ENCODE measurements around the gene SH3PXD2A.

Gene SH3PXD2A

DNA sequence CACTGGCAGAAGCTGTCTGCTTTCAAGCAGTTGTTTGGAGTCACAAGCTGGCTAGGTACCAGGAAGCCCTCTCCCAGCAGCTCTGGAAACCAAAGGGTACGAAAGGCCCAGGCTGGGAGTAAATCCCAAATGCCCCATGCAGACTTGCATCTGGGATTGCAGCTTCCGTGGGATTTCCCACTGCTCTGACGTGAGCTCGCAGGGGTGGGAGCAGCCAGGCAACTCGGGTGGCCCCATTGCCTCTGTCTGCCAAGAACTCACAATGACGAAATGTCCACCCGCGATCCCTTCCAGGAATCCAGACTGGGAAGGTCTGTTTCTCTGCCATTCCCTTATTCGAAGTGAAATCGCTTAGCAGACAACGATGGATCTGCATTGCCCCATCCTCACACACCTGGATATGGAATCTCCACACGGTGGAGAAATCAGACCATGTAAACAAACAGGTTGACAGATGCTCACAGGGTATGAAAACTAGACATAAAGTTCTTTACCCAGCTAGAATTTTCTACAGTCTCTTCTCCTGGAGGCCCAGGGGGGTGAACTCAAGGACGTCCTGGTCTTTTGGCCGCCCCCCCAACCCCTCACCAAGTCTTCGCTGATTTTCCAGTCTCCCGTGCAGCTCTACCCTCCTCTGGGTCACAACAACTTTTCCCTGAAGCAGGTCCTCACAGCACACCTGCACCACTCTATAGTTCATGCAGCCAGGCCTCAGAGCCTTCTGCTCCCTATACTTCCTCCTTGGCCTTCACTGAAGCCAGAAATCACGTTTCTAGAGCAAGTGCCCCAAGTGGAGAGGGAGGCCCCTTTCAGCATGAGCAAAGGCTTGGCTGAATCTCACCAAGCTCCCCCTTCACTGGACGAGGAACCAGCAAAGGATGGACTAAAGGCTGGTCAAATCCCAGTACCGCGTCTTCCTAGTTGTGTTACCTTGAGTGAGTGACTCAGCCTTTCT is 20.0 kb downstream of the SH3PXD2A start:
- no peak for DNase-seq (ENCODE audit: extremely low read depth in 1 of 2, low read depth in 1 of 2)

DNA sequence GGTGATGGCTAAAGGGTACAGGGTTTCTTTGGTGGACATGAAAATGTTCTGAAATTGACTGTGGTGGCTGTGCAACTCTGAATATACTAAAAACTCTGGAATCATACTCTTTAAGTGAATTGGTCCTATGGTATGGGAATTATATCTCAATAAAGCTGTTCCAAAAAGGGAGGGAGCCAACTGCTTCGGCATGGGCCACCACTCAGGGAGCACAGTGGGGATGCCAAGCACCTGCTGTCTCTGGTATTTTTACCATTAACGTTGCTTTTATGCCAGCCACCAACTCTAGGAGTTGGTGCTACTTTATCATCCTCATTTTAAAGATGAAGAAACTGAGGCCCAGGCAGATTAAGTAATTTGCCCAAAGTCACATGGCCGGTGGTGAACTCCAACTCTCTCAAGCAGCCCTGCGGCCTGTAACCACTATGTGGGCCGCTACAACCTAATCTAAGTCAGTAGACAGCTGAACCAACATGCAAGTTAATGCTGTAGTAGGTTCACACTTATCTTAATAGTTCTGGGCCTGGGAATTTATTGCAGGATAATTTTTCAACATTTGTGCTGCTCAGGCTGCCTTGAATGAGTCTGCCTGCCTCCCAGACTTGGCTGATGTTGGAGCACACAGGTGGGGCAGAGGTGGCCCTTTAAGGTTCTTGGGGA is 20.8 kb downstream of the SH3PXD2A start:
- no peak for DNase-seq (ENCODE audit: extremely low read depth in 1 of 2, low read depth in 1 of 2)

DNA sequence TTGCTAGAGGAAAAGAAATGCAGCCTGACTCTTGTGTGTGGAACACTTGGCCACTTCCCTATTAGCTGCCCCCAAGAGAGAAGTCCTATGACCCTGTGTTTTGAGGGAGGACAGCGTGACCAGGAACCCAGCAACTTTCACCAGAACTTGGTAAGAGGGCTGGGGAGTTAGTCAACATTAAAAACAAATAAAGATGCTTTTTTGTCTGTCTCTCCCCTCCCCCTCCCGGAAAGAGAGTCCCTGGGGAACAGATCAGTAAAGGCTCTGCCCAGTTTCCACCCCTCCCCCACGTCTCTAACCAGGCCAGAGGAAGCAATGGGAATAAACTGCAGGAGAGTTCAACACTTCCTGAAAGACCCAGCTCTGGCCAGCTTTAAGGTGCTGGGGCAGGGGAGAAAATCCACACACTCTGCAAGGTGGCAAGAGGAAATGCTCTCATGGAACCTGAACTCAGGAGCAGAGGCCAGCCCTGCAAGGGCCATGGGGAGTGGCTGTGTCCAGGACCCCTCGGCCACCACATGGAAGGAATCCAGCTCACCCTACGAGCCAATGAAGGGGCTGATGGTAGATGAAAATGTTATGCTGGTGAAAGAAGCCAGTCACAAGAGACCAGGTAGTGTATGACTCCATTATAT is 21.5 kb downstream of the SH3PXD2A start:
- no peak for DNase-seq (ENCODE audit: extremely low read depth in 1 of 2, low read depth in 1 of 2)

- no peak for DNase-seq (ENCODE audit: extremely low read depth in 1 of 2, low read depth in 1 of 2)
Measured at GRCh38 chr10:103832806-103833205, 22.6 kb downstream of the SH3PXD2A start.

- no peak for DNase-seq (ENCODE audit: extremely low read depth in 1 of 2, low read depth in 1 of 2)
Measured at GRCh38 chr10:103829838-103830465, 25.4 kb downstream of the SH3PXD2A start.

DNA sequence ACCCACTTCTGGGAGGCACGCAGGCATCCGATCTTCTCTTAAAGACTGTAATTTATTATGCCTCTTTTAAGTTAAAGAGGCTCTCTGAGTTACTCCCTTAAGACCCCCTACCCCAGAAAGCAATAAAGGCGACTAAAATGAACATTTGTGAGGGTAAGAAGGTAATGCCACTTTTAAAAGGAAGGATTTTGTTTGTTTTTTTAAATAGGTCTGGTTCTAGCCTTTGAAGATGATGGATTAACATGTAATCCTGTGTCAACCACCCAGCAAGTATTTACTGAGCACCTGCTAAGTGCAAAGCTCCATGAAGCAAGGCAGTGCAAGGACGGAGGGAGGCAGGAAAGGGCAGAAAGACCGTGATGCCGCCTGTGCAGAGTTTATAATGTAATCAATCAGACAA is 26.1 kb downstream of the SH3PXD2A start:
- DNase-seq (ENCODE audit: extremely low read depth in 1 of 2, low read depth in 1 of 2): no peak

DNA sequence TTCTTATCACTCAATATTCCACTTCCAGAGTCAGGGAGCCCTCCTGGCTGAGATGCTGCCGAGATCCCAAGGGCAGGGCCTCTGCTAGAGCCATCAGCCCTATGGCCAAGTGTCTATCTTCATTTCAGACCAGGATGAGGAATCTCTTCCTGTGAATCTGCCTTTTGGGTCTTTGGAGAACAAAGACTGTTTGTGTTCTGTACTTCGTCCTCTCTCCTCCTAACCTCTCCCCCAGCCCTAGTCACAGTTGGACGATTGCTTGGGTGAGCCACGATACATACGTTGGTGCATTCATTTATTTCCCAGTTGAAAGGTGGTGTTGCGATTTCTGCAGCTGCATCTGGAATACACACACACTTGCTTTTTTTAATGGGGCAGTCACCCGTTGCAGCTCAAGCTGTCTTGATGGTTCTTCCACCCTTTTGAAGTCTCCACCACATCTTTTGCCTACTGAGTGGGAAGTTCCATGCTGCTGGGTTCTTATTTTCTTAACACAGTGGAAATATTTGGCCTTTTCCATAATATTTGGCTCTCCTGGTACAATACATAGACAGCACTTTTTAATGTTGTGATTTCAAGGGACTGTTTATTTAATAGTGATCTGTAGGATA is 26.7 kb downstream of the SH3PXD2A start:
- DNase-seq (ENCODE audit: extremely low read depth in 1 of 2, low read depth in 1 of 2): no peak

DNA sequence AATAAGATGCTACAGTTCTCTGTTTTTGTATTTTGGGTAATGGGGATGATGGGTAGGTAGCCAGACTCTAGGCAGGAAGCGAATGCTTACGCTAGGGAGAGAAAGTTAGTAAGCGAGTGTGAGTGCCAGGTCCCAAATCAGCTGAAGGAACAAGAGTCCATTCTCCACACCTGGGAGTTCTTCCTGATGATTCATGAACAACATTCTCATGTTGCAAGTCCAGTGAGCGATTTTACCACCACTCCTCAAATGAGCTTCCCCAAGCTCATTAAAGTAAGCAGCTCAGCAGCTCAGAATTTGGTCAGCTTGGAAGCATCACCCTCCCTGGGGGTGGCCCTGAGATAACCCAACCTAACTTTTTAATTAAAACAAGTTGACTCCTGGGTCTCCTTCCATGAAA is 27.3 kb downstream of the SH3PXD2A start:
- no peak for DNase-seq (ENCODE audit: extremely low read depth in 1 of 2, low read depth in 1 of 2)

GRCh38 chr10:103826885-103827284 is 28.5 kb downstream of the SH3PXD2A start:
- DNase-seq (ENCODE audit: extremely low read depth in 1 of 2, low read depth in 1 of 2): no peak

- no peak for DNase-seq (ENCODE audit: extremely low read depth in 1 of 2, low read depth in 1 of 2)
Measured at GRCh38 chr10:103824281-103824680, 31.1 kb downstream of the SH3PXD2A start.

GRCh38 chr10:103823706-103824272 is 31.6 kb downstream of the SH3PXD2A start:
- no peak for DNase-seq (ENCODE audit: extremely low read depth in 1 of 2, low read depth in 1 of 2)

DNA sequence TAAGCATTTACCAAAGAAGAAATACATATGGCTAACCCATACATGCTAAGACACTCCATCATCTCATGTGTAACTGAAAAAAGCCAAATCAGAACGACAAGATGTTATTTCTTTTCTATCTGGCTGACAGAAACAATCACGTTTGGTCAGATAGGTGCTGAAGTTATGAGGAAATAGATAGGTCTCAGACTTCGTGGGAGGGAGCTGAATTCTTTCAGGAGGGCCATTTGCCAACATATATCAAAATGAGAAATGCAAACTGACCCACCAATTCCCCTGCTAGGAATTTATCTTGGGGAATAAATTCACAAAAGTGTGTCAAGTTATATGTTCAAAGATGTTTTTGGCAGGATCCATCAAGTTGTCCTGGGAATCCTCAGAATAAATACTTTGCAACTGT is 32.6 kb downstream of the SH3PXD2A start:
- no peak for DNase-seq (ENCODE audit: extremely low read depth in 1 of 2, low read depth in 1 of 2)

- DNase-seq (ENCODE audit: extremely low read depth in 1 of 2, low read depth in 1 of 2): no peak
Measured at GRCh38 chr10:103822107-103822716, 33.2 kb downstream of the SH3PXD2A start.

DNA sequence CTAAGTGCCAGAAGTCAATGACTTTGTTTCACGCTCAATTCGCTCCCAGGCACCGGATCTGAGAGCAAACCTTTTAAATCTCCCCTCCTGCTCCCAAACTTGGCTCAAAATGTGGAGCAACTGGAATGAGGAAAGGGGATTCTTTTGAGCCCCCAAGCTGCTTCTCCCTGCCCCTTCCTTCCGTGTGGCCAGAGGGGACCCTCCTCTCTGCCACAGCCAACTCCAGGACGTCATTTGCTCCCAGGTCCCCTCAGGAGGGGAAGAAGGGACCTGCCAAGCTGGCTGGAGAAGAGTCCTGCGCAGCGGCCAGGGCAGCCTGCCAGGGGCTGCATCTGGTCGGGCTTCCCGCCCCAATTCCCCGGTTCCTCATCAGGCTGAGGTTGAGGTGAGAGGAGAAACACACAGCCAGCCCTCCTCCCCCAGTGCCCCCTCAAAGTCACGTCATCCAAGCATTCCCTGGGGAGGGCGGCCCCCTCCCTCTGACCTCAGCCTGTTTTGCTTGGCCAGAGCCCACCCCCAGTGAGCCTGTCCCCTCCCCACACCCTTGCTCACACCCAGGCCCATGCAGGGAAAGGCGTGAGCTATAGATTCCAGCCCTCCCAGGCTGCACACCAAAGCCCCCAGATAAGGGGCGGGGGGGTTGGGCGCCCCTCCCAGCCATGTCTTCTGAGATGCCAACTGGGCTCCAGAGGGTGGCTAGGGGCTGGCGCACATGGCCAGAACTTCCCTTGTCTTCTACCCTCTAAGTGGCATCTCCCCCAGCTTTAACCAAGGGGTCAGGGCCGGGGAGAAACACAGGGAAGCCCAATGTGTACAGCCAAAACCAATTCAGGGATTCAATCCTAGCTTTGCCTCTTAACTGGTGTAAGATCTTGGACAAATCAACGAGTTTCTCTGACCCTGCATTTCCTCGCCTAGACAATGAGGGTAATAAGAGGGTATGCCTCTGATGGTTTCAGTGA is 35.0 kb downstream of the SH3PXD2A start:
- no peak for DNase-seq (ENCODE audit: extremely low read depth in 1 of 2, low read depth in 1 of 2)

GRCh38 chr10:103819493-103819892 is 35.9 kb downstream of the SH3PXD2A start:
- DNase-seq (ENCODE audit: extremely low read depth in 1 of 2, low read depth in 1 of 2): no peak

DNA sequence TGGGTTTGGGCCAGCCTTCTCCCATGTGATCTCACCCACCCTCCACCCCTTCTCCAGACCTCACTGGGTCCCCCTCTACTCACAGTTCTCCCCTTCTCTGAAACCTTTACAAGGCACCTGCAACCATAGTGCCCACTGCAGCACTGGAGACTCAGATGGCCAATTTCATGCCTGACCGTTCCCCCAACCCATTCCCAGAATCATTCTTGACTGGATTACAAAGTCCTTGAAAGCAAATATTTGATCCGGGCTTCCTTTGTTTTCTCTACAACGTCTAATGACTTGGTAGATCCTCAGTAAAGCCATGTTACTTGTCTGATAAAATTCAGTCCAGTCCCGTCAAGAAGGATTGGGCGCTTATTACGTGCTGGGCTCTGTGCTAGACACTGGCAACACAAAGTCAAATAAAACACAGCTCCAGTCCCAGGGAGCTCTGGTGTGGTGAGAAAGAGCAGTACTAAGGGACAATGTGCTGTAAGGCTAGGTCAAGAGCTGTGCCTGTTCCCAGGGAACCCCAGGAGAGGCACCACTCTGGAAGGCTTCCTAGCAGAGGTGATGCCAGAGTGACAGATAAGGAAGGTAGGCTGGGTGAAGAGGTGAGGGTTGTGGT is 36.5 kb downstream of the SH3PXD2A start:
- DNase-seq (ENCODE audit: extremely low read depth in 1 of 2, low read depth in 1 of 2): no peak

DNA sequence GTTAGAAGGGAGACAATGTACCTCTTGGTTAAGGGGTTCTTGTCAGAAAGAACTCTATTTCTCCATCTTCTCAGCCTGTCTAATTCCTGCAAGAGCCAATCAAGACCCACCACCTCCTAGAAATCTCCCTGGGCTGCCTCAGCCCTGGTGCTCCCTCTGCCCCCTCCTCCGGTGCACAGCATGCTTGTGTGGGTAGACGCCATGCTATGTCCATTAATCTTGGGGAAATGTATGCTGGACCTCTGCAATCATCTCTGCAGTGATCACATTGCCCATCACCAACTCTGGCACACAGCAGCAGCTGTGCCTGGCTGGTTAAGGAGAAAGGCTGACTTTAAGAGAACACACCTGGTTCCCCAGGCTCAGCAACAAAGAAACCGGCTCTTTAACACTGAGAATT is 37.3 kb downstream of the SH3PXD2A start:
- no peak for DNase-seq (ENCODE audit: extremely low read depth in 1 of 2, low read depth in 1 of 2)

- no peak for DNase-seq (ENCODE audit: extremely low read depth in 1 of 2, low read depth in 1 of 2)
Measured at GRCh38 chr10:103816431-103816830, 38.9 kb downstream of the SH3PXD2A start.
